ENCODE data around the gene WAC.

DNA sequence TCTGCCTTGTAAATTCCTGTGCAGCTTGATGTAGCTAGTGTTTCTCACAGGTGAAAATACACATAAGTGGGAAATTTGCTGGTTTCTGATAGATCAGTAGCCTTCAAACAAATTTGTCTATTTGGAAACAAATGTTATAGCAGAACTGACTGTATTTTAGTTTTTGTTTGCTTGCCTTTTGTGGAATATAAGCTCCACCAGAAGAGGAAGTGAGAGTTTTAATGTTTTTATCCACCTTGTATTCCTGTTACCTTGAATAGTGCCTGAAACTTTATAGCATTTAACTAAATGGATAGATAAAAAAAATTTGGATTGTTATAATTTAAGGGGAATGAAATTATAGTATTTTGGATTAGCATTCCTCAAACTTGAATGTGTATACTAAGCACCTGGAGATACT is 9.8 kb downstream of the WAC start:
- TF ChIP-seq, protein P1, sequence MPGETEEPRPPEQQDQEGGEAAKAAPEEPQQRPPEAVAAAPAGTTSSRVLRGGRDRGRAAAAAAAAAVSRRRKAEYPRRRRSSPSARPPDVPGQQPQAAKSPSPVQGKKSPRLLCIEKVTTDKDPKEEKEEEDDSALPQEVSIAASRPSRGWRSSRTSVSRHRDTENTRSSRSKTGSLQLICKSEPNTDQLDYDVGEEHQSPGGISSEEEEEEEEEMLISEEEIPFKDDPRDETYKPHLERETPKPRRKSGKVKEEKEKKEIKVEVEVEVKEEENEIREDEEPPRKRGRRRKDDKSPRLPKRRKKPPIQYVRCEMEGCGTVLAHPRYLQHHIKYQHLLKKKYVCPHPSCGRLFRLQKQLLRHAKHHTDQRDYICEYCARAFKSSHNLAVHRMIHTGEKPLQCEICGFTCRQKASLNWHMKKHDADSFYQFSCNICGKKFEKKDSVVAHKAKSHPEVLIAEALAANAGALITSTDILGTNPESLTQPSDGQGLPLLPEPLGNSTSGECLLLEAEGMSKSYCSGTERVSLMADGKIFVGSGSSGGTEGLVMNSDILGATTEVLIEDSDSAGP (CRISPR knock-in tag; IDR thresholded peaks at IDR 0.05; ENCODE audit: borderline replicate concordance): no peak
- TF ChIP-seq, protein P2, sequence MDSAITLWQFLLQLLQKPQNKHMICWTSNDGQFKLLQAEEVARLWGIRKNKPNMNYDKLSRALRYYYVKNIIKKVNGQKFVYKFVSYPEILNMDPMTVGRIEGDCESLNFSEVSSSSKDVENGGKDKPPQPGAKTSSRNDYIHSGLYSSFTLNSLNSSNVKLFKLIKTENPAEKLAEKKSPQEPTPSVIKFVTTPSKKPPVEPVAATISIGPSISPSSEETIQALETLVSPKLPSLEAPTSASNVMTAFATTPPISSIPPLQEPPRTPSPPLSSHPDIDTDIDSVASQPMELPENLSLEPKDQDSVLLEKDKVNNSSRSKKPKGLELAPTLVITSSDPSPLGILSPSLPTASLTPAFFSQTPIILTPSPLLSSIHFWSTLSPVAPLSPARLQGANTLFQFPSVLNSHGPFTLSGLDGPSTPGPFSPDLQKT (CRISPR knock-in tag; IDR thresholded peaks at IDR 0.05; ENCODE audit: borderline replicate concordance): no peak
- TF ChIP-seq POGZ (CRISPR knock-in tag; IDR thresholded peaks at IDR 0.05) (no peak), EZH2 (conservative IDR thresholded peaks at IDR 0.05; ENCODE audit: low read depth, low read length) (no peak), ZBTB14 (CRISPR knock-in tag; IDR thresholded peaks at IDR 0.05) (no peak), ZNF644 (CRISPR knock-in tag; IDR thresholded peaks at IDR 0.05; ENCODE audit: low read depth) (no peak), KLF13 (CRISPR knock-in tag; IDR thresholded peaks at IDR 0.05) (no peak), SRSF9 (IDR thresholded peaks at IDR 0.05; ENCODE audit: borderline replicate concordance, insufficient read depth, low read depth, low read length, poor library complexity, severe bottlenecking) (no peak), GABPA (IDR thresholded peaks at IDR 0.05; ENCODE audit: low read depth, low read length) (no peak), GABPA (CRISPR knock-in tag; IDR thresholded peaks at IDR 0.05; ENCODE audit: low read depth) (no peak), ZGPAT (CRISPR knock-in tag; IDR thresholded peaks at IDR 0.05) (no peak), ZNF138 (CRISPR knock-in tag; IDR thresholded peaks at IDR 0.05; ENCODE audit: low read depth) (no peak)
- TF ChIP-seq, protein P3, sequence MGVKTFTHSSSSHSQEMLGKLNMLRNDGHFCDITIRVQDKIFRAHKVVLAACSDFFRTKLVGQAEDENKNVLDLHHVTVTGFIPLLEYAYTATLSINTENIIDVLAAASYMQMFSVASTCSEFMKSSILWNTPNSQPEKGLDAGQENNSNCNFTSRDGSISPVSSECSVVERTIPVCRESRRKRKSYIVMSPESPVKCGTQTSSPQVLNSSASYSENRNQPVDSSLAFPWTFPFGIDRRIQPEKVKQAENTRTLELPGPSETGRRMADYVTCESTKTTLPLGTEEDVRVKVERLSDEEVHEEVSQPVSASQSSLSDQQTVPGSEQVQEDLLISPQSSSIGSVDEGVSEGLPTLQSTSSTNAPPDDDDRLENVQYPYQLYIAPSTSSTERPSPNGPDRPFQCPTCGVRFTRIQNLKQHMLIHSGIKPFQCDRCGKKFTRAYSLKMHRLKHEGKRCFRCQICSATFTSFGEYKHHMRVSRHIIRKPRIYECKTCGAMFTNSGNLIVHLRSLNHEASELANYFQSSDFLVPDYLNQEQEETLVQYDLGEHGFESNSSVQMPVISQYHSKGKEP (CRISPR knock-in tag; IDR thresholded peaks at IDR 0.05): no peak
- TF ChIP-seq, protein P4, sequence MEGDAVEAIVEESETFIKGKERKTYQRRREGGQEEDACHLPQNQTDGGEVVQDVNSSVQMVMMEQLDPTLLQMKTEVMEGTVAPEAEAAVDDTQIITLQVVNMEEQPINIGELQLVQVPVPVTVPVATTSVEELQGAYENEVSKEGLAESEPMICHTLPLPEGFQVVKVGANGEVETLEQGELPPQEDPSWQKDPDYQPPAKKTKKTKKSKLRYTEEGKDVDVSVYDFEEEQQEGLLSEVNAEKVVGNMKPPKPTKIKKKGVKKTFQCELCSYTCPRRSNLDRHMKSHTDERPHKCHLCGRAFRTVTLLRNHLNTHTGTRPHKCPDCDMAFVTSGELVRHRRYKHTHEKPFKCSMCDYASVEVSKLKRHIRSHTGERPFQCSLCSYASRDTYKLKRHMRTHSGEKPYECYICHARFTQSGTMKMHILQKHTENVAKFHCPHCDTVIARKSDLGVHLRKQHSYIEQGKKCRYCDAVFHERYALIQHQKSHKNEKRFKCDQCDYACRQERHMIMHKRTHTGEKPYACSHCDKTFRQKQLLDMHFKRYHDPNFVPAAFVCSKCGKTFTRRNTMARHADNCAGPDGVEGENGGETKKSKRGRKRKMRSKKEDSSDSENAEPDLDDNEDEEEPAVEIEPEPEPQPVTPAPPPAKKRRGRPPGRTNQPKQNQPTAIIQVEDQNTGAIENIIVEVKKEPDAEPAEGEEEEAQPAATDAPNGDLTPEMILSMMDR (CRISPR knock-in tag; IDR thresholded peaks at IDR 0.05): no peak
- TF ChIP-seq, protein P5, sequence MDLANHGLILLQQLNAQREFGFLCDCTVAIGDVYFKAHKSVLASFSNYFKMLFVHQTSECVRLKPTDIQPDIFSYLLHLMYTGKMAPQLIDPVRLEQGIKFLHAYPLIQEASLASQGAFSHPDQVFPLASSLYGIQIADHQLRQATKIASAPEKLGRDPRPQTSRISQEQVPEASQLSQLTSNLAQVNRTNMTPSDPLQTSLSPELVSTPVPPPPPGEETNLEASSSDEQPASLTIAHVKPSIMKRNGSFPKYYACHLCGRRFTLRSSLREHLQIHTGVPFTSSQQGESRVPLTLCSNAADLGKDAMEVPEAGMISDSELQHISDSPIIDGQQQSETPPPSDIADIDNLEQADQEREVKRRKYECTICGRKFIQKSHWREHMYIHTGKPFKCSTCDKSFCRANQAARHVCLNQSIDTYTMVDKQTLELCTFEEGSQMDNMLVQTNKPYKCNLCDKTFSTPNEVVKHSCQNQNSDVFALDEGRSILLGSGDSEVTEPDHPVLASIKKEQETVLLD (CRISPR knock-in tag; IDR thresholded peaks at IDR 0.05; ENCODE audit: low read depth): no peak
